Stimulated activated CD4-positive, alpha-beta T cell treated with anti-CD3 and anti-CD28 coated beads, Interleukin-12 subunit alpha, Interleukin-12 subunit beta, amount 100 ng/mL, for 24 hours (primary cell): ENCODE results near the gene LBR.

ENCODE experiments used
- DNase-seq, 2 experiments: peaks; one replicate each; pipeline ENCODE4 v3.0.0-alpha.2; 2020; ENCODE audit warnings: low read depth in 2 of 2

Gene LBR

DNA sequence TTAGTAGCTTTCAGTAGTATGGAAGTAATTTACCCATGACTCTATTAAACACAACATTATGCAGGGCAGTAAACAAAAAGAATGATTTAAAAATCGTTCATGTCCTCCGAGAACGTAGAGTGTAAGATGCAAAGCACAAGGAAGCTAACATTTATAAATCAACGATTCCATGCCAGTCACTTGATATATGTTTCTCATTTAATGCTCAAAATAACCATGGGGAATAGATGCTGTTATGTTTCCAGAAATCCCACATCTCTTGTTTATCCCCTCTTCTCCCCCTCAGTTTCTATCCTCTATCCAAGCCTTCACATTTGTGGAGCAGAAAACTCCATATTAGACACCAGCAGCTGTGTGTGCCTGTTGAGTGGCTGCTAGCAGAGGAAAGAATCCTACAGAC is 52.8 kb downstream of the LBR start:
- DNase-seq: no peak

DNA sequence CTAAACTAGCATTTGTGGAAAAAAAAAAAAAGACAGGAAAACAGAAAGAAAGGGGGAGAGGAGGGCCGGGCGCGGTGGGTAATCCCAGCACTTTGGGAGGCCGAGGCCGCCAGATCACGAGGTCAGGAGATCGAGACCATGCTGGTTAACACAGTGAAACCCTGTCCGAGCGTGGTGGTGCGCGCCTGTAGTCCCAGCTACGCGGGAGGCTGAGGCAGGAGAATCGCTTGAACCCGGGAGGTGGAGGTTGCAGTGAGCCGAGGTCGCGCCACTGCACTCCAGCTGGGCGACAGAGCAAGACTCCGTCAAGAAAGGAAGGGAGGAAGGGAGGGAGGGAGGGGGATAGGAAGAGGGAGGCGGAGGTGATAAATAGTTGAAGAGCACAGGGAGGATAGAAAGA is 54.7 kb downstream of the LBR start:
- DNase-seq: no peak

DNA sequence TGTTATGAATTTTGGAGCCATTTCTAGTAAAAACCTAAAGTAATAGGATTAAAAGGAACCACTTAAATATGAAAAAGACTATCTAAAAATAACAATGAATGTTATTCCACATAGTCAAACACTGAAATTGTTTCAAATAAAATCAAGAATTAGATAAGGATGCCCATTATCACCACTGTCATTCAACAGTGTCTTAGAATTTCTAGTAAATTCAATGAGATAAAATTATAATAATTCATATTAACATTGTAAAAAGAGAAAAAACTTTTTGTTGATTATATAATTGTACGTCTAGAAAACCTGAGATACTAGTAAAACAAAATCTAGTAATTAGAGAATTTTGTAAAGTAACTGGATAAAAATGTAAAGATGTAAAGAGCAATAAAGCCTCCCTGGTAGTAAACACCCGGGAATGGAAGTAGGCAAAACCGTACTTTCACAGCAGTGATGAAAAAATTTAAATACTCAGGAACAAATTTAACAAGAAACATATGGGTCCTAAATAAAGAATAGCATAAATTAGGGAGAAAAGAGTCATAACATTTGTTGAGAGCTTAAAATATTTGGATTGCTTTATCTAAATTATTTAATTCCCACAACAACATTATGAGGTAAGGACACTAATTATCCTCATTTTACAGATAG is 56.4 kb downstream of the LBR start:
- no peak for DNase-seq

DNA sequence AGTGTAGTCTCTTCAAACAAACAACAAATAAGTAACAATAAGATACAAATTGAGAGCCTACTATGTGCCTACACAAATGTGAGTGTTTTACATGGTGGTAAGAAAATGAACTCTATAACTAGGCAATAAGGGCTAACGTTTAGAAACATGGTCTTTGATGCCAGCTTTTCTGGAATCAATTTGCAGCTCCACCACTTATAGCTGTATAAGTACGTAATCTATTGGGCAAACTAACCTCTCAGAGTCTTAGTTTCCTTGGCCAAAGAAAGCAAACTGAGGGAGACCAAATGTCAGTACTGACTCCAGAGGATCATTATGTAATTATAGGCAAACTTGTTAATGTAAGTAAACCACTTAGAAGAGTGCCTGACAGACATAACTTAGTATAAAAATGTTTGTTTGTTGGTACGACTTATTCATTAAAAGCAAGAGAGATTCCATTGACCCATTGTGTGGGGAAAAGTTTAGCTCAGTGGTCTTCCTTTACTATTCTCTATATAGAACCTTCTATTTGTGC is 59.7 kb downstream of the LBR start:
- no peak for DNase-seq

DNA sequence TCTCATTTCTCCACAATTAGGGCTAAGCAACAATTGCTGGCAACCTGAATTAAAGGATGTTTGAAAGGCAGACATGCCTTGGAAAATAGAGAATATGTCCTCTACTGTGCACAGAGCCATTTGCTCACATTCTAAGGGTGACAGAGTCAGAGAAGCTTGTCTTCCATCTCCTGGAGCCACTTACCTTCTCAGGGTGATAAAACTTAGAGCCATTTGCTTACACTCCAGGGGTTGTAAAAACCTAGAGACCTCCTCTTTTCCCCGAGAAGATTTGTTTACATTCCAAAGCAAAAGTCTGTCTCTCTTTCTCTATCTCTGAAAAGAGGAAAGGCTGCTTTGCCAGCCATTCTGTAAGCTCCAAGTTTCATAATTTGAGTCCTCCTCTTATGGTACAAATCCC is 61.3 kb downstream of the LBR start:
- DNase-seq: no peak

DNA sequence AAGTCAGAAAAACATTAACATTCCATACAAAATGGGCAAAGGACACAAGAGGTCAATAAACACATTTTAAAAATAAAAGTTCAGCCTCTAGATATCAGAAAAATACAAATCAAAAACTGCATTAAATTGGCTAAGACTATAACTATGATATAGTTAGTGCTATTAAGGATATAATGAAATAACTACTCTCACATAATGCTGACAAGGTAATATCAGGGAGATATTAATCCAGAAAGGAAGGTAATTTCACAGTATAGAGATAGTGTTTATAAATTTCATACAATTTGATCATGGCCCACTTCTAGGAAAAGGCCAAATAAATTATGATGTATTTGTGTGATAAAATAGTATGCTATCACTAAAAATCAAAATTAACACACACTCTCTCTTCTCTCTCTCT is 61.8 kb downstream of the LBR start:
- DNase-seq: no peak

DNA sequence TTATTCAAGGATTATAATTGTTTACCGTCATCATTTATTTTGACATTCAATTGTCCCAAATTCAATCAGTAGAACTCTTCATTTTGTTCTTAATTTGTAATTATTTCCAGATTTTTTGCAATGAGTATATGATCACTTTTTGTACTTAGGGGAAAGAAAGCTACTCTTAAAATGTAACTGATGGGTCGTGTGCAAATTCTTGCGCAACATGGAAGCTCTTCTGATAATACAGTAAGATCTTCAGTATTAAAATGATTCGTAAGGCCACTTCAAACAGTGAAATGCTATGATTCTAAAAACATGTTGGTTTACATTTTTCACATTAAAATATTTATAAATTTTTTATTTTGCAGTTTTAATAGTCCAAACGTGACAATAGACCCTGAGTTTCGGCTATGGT is 63.4 kb downstream of the LBR start:
- DNase-seq: no peak

DNA sequence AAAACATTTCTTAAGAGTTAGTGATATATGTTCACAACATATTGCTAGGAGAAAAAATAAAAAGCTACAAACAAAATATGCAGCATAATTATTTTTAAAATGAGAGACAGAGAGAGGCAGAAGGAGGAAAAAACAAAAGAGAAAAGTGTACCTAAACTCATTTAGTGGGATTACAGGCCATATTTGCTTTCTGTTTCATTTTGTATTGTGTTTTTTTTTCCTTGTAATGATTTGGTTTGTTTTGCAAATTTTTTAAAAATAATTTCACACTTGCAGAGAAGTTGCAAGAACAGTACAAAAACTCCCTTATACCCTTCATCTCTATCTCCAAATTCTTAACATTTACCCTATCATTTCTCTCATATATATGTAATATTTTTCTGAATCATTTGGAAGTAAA is 65.0 kb downstream of the LBR start:
- no peak for DNase-seq

DNA sequence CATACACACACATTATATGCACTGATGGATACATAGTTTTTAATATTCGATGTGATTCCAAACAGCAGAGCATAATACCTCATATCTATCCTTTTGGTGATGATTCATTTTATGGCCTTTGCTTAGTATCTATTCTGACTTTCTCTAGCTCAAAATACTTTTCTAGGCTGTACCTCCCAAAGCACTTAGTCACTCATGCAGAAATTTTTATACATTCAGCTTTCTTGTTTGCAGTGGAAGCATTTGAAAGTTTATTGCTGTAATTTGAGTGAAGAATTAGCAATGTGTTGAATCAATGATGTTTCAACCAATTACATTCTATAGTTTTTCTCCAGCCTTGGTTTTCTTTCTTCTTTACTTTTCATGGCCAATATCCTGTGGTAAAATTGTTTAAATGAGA is 66.7 kb downstream of the LBR start:
- no peak for DNase-seq

DNA sequence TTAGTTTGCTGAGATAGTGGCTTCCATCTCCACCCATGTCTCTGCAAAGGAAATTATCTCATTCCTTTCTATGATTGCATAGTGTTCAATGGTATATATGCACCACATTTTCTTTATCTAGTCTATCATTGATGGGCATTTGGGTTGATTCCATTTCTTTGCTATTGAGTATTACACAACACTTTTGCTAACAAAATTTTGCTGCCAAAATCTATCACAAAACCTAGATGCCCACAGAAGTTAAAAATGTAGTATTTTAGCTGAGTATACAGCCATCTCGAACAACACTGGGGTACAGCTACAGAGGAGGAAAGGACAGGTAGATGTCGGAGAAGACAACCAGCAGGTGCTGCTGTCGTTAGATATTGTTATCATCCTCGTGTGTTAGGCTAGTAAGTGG is 67.7 kb downstream of the LBR start:
- DNase-seq: no peak

DNA sequence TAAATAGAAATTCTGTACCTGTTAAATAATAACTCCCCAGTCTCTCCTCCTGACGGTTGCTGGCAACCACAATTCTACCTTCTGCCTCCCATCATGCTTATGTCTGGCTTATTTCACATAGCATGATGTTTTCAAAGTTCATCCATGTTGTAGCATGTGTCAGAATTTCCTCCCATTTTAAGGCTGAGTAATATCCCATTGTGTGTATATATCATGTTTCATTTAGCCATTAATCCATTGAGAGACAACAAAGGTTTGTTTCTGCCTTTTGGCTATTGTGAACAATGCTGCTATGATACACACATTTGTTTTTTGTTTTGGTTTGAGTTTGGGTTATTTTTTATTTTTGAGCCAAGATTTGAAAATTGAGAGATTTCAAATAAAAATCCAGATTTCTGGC is 72.0 kb downstream of the LBR start:
- no peak for DNase-seq

DNA sequence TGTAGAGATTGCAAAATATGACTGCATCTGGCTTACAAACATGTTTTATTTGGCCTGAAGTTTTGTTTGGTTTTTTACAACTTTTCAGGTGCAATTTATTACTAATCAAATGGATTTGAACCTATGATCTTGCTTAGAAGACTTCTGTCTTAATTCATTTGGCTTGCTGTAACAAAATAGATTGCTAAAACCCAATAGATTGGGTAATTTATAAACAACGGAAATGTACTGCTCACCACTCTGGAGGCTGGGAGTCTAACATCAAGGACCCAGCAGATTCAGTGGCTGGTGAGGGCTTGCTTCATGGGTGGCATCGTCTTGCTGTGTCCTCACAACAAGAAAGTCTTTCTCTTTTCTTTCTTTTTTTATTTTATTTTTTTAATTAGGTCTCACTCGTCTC is 72.9 kb downstream of the LBR start:
- no peak for DNase-seq
